GM19240 (cell line): ENCODE data around the gene C4BPB.
"Not testable (repeated sequence)": the region's sequence is repeated elsewhere in the genome, so short reads cannot be mapped to it uniquely, and the experiment has no call there.

Source experiments
- DNase-seq: peaks from one replicate; pipeline ENCODE4 v3.0.0; 2011; ENCODE audit warnings: low spot score; ENCODE audit not compliant: insufficient read length

Gene C4BPB

GRCh38 chr1:207088701-207089626 lies at the start of gene C4BPB:
TSS of gene C4BPB (plus strand) at chr1:207088860. CDS start at chr1:207089532, 672 bp downstream.
- DNase-seq: no peak

DNA sequence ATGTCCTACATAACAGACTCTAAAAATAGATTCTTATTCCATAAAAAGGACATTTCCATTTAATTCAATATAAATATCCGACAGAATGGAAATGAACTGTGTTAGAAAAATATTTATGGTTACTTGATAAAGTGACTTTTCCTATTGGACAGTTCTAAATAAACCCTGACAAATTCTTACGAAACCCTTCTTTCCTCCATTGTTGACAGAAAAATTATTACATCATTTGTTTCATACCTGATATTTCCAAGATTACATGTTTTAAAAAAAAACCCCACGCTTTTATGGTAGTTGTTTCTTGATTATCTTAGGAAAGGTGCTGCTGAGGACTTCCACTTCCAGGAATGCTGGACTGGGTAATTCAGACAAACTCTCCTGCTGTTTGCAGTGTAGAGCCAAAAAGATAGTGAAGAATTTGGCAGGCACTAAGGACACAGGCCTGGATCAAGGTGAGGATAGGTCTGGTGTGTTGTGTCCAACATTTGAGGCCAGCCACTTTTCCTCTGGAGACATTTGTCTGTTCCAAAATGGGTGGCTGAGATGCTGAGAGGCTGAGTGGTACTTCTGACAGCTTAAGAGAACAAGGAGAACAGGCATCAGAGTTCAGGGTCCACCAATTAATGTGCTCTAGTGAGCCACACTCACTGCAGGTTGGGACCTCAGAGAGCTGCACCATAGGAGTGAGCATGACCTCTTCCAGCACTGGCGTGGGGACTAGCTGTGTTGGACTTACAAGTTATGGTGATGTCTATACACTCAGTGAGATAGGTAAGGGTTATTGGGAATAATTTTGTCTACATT lies 49.1 kb upstream of the C4BPB start:
- DNase-seq: no peak

GRCh38 chr1:207040181-207040533 lies 48.5 kb upstream of the C4BPB start:
- no peak for DNase-seq

- not testable (repeated sequence) for DNase-seq
Observed at GRCh38 chr1:207041397-207041796, 47.3 kb upstream of the C4BPB start.

DNA sequence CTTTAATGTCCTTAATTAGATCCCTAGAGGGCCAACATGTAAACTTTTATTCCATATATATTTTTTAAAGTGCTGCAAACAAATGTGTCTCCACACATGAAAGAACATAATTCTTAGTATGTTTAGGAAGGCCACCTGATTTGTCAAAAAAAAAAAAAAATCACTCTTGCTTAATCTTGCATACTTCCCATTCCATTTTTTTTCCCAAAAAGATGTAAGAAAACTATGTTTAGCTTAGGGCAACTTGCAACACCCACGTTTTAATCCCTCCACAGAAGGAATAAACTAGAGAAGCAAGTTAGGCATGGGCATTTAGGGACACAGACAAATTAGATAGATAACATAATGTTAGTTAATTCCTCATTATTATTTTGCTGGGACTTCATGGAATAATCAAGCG lies 43.2 kb upstream of the C4BPB start:
- no peak for DNase-seq

DNA sequence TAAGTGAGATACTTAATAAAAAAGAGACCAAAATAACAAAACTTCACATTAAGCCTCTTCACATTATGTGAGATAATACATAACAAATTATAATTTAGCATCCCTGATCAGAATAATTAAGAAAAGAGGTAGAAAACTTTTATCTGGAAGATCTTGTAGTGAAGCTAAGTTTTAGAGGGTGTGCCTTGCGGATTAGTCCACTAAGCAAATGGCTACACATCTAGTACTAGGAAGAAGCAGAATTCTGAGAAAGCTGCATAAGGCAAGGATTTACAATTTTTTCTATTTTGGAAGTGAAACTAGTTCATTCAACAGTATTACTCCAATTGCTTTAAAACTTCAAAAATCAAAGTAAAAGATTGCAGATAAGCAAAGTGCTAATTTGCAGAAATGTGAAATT lies 41.2 kb upstream of the C4BPB start:
- no peak for DNase-seq

DNA sequence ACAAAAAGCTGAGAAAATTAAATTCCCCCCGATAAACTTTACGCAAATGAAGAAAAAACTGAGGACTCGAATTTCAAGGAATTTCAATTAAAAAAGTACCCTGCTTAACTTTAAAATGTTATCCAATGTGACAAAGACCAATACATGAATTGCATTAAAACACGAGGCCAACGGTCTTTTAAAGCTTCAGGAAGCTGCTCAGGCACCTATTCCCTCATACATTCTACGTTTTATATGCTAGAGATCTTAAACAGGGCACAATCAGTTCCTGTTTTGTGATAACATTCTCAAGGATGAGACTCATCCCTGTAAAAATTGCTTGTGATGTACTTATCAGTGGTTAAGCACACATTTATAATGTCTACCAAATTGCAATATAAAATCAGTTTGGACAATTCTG lies 40.6 kb upstream of the C4BPB start:
- no peak for DNase-seq

DNA sequence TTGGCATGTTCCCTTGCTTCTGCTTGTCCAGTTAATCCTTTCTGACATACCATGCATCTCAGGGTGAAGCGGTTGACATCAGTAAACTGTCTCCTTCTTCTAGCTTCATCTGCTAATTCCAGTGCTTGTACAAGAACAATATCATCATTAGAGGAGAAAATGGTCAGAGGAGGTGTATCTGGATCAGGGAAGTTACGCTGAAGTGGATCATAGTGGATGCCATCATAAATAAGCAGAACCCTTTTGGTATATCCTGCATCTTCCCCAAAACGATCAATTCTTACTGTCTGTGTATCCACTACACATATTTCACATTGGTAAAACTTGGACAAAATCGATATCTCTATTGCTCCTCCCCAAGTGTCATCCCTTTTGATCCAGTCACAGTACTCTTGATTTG lies 39.6 kb upstream of the C4BPB start:
- no peak for DNase-seq

GRCh38 chr1:207049514-207049913 lies 39.1 kb upstream of the C4BPB start:
- DNase-seq: no peak

DNA sequence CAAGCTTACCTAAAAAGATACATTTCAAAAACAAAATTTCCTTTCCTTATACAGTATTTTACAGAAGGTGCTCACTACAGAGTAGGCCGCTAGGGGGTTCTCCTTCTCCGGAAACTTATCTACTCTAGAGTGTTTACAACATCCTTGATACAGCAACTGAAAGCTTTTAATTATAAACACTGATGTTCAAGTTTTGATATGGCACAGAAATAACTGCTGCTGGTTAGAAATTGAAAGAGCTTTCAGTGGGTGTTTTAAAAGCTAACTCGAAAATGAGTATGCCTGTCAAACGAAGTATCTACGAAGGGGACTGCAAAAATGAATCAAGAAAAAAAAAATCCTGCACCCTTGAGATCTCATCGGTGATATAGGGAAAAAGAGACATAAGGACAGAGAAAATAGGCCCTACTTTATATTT lies 38.7 kb upstream of the C4BPB start:
- DNase-seq: peak; percentile 29

DNA sequence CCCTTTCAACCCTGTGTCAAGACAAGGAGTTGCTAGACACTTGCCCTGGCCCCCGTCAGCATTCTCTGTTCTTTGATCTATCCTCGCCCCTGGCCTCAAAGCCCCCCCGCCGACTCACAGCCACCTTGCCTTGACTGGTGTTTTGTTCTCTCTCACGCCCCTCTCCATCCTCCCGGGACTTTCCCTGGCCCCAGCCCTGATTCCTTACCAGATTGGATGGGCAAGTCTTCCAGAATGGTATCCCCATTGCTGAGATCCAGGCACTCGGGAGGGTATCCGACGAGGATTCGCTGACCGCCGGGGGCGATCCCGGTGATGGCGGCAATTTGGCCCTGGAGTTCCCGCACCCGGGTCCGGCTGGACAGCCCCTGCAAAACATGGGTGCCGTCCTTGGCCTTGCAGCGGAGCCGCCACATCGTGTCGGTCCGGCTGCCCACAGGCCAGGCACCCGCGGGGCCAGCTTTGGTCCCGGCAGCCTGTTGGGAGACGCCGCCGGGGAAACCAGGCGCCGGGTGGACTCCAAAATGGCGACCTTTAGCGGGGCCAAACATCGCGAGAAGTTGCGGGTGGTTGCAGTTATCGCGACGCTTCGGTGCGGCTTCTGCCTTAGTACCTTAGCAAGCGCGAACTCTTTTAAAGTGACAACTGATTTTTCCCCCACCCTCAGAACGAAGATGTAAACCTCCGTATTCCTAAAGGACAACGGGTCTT lies 38.0 kb upstream of the C4BPB start:
- peak; percentile 55 for DNase-seq

DNA sequence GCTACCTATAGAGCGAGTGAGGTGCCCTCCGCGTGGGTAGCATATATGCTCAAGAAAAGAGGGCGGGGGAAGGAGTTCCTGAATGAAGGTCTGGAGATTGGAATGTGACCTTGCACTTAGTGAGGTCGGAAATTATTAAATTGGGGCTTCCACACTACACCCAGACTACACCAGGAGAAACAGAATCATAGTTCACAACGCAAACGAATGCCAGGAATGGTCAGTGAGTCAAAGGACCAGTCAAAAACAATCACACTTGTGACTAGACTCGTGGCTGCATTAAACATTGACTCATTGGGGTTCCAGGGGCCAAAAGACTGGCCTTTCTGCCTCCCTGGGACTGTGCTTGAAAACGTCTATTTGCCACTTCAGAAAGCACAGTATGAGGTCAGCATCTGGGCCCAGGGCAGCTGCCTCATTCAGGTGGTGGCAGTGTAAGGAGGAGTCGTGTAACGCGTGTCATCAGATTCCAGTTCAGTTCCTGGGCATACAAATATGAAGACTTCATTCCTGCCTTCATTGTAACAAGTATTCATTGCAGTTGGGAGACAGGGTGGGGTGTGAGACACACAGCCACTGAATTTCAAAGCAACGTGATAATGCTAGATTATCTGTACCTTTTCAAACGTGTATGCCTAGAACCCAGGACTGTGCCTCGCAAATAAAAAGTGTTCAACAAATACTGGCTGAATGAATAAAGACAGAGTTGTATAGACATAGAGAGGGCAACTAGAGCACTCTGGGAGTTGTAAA lies 37.3 kb upstream of the C4BPB start, which contains the start of gene YOD1:
TSS of gene YOD1 (minus strand) at position 18 of the 753 bp plus-strand sequence. CDS start 178 bp downstream, outside the sequence.
- DNase-seq: no peak

DNA sequence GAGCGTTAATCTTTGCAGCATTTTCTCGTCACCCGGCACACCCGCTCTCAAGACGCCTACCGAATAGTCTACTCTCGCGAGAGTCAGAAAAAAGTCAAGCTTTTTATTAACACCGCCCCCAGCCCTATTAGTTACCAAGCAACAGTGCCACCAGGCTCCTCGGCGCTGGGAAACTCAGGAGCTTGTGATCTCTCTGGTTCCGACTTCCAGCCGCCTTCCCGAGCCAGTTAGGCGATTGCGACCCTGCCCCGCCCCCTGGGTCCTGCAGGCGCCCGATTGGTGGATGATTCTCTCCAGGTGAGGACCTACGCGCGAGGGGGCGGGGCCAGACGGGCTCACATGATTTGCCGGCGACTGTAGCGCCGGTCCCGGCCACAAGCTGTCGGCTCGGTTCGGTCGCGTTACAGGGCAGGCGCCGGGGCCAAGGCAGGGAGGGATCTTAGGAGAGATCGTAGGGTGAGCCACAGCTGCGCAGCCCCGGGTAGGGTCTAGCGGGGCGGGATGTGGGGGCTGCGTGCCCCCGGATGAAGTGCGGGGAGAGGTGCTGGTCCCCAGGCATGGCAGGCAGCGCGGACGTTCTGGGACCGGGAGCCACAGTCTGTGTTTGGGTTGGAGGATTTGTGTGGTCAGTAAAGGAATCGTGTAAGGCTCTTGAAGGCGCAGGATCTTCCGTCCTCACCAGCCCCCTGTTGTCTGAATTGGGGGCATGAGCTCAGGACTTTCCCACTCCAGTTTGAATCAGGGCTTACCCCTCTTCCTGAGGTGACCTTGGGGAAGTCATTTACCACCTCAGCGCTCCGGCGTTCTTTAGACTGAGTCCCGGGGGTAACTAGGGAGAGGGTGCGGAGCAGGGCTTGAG lies 35.5 kb upstream of the C4BPB start, which contains the start of gene PFKFB2:
TSS of gene PFKFB2 (plus strand) at position 365 of the 859 bp plus-strand sequence. CDS start 1,443 bp downstream, outside the sequence.
- peak; percentile 73 for DNase-seq

DNA sequence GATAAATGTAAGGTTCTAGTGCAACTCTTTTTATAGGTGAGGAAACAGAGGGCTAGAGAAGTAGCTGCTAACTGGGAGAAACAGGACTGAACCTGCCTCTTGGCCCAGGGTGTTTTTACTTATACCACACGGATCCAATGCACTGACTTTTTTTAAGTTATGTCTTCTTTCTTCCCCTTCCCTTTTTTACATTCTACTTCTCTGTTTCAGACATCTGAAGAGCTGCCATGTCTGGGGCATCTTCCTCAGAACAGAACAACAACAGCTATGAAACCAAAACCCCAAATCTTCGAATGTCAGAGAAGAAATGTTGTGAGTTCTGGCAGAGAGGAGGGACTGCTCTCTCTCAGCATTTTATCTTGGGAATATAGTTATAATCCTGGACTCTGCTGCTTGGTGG lies 34.2 kb upstream of the C4BPB start:
- no peak for DNase-seq

- no peak for DNase-seq
Observed at GRCh38 chr1:207055386-207056001, 33.2 kb upstream of the C4BPB start.

- DNase-seq: no peak
Observed at GRCh38 chr1:207056673-207057072, 32.0 kb upstream of the C4BPB start.

DNA sequence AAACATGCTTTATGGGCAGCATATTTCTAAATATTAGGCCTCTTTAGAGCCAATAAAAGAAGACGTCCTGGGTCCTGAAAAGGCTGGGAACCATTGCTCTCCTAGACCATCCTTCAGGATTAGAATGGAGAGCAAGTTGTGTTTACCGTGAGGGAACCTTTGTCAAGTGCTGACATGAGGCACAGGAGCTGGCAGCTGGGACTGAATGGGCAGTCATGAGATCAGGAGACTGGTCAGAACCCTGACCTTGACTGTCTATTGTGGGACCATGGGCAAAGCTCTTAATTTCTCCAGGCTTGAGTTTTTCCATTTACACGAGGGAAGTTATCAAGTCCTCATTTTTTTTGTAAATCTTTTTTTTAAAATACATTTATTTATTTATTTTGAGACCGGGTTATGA lies 30.4 kb upstream of the C4BPB start:
- DNase-seq: no peak

GRCh38 chr1:207058878-207059867 lies 29.5 kb upstream of the C4BPB start:
- no peak for DNase-seq
